Measurements from ENCODE around the gene NMS. TPM values are rescaled to one million over a fixed set of nuclear protein-coding genes. Genes with fewer than 3 reads are reported as not detected.

NMS gene
- total RNA-seq, 1 donor from 2014 or later, result not detected

- no peak for ATAC-seq
- H3K9me3 ChIP-seq, result no peaks in the 10 kb centered on the region
- H3K4me1 ChIP-seq, result no peaks in the 10 kb centered on the region
- no peaks in the 10 kb centered on the region for H3K36me3 ChIP-seq
- DNase-seq, result no peak
- no peak for TF ChIP-seq CTCF (IDR thresholded peaks at IDR 0.05)
- H3K27me3 ChIP-seq, result no peaks in the 10 kb centered on the region
- H3K27ac ChIP-seq, result no peak overlapping the region
- intact Hi-C loops (cut with DNase I), result no loop called here
- H3K4me3 ChIP-seq, result no peak overlapping the region
Measured at GRCh38 chr2:100524331-100524730, 54.0 kb downstream of the NMS start.

GRCh38 chr2:100526868-100527267, 56.6 kb downstream of the NMS start:
- Histone ChIP-seq H3K27ac (no peak overlapping the region), H3K36me3 (no peaks in the 10 kb centered on the region), H3K27me3 (no peaks in the 10 kb centered on the region), H3K4me1 (no peaks in the 10 kb centered on the region), H3K4me3 (no peak overlapping the region), H3K9me3 (no peaks in the 10 kb centered on the region)
- intact Hi-C loops (cut with DNase I), result no loop called here
- TF ChIP-seq CTCF (IDR thresholded peaks at IDR 0.05), result no peak
- ATAC-seq, result no peak
- no peak for DNase-seq

- Histone ChIP-seq H3K9me3 (no peaks in the 10 kb centered on the region), H3K27ac (no peak overlapping the region), H3K36me3 (no peaks in the 10 kb centered on the region), H3K4me1 (no peaks in the 10 kb centered on the region), H3K4me3 (no peak overlapping the region), H3K27me3 (no peaks in the 10 kb centered on the region)
- no peak for TF ChIP-seq CTCF (IDR thresholded peaks at IDR 0.05)
- ATAC-seq (peak; percentile 48), DNase-seq (no peak)
- intact Hi-C loops (cut with DNase I), result no loop called here
Measured at GRCh38 chr2:100527440-100528015, 57.2 kb downstream of the NMS start.

GRCh38 chr2:100529176-100529575, 58.9 kb downstream of the NMS start:
- no peaks in the 10 kb centered on the region for H3K27me3 ChIP-seq
- no peak for DNase-seq
- ATAC-seq, result no peak
- H3K27ac ChIP-seq, result no peak overlapping the region
- TF ChIP-seq CTCF (IDR thresholded peaks at IDR 0.05), result no peak
- H3K4me3 ChIP-seq, result no peak overlapping the region
- no peaks in the 10 kb centered on the region for H3K4me1 ChIP-seq
- no peaks in the 10 kb centered on the region for H3K36me3 ChIP-seq
- intact Hi-C loops (cut with DNase I), result no loop called here
- no peaks in the 10 kb centered on the region for H3K9me3 ChIP-seq

- TF ChIP-seq CTCF (IDR thresholded peaks at IDR 0.05), result no peak
- Histone ChIP-seq H3K4me3 (no peak overlapping the region), H3K27me3 (no peaks in the 10 kb centered on the region), H3K36me3 (no peaks in the 10 kb centered on the region), H3K4me1 (no peaks in the 10 kb centered on the region), H3K9me3 (no peaks in the 10 kb centered on the region), H3K27ac (no peak overlapping the region)
- DNase-seq, result no peak
- no peak for ATAC-seq
- intact Hi-C loops (cut with DNase I), result no loop called here
Measured at GRCh38 chr2:100529900-100530299, 59.6 kb downstream of the NMS start.

Other genes starting within 250 kb of the NMS start
- 4.2 TPM for gene LONRF2, start 148.0 kb upstream of the NMS start, total RNA-seq
- 8.4 TPM for gene CHST10, start 52.8 kb upstream of the NMS start, total RNA-seq
- gene PDCL3, start 92.5 kb downstream of the NMS start, total RNA-seq, result 21.6 TPM

Data from upper lobe of right lung (tissue), 1 donor.